ENCODE data around the gene PSRC1.

The PSRC1 gene

GRCh38 chr1:109247401-109248365 is 35.3 kb downstream of the PSRC1 start:
- no peak for DNase-seq (ENCODE audit: low read depth)

GRCh38 chr1:109246141-109246551 is 36.8 kb downstream of the PSRC1 start:
- DNase-seq (ENCODE audit: low read depth) = no peak

GRCh38 chr1:109243860-109244552 is 38.9 kb downstream of the PSRC1 start:
- no peak for DNase-seq (ENCODE audit: low read depth)

- peak; percentile 16 for DNase-seq (ENCODE audit: low read depth)
Observed at GRCh38 chr1:109243221-109243620, 39.7 kb downstream of the PSRC1 start.

GRCh38 chr1:109242387-109242786 is 40.6 kb downstream of the PSRC1 start:
- peak; percentile 34 for DNase-seq (ENCODE audit: low read depth)

- peak; percentile 35 for DNase-seq (ENCODE audit: low read depth)
Observed at GRCh38 chr1:109241841-109242345, 41.1 kb downstream of the PSRC1 start.

GRCh38 chr1:109241344-109241743 is 41.6 kb downstream of the PSRC1 start:
- DNase-seq (ENCODE audit: low read depth) = peak; percentile 24

GRCh38 chr1:109240158-109241152 is 42.5 kb downstream of the PSRC1 start:
- peak; percentile 84 for DNase-seq (ENCODE audit: low read depth)

GRCh38 chr1:109239409-109240068 is 43.4 kb downstream of the PSRC1 start:
- DNase-seq (ENCODE audit: low read depth) = peak; percentile 58

GRCh38 chr1:109239047-109239408 is 43.9 kb downstream of the PSRC1 start:
- DNase-seq (ENCODE audit: low read depth) = no peak

- no peak for DNase-seq (ENCODE audit: low read depth)
Observed at GRCh38 chr1:109238382-109238781, 44.6 kb downstream of the PSRC1 start.

- DNase-seq (ENCODE audit: low read depth) = no peak
Observed at GRCh38 chr1:109237512-109237911, 45.4 kb downstream of the PSRC1 start.

- DNase-seq (ENCODE audit: low read depth) = no peak
Observed at GRCh38 chr1:109235137-109235536, 47.8 kb downstream of the PSRC1 start.

- no peak for DNase-seq (ENCODE audit: low read depth)
Observed at GRCh38 chr1:109231066-109231465, 51.9 kb downstream of the PSRC1 start.
